IMR-90 (cell line): Measurements from ENCODE around the gene KICS2. TPM values are rescaled to one million over a fixed set of nuclear protein-coding genes. Genes with fewer than 3 reads are reported as not detected.

Experiments
- ATAC-seq: fragments of 200-7000 bp; cut with Tn5 transposase; 2 replicates; pipeline ENCODE4 v1.9.1; 2020; ENCODE audit warnings: low read depth, mild to moderate bottlenecking, moderate library complexity
- BruUV-seq: library from RNA; stranded (reverse); fragments of 400-500 nt; replicated peaks from 2 replicates; lab custom pipeline; 2021; lab: Mats Ljungman, UMichigan
- CTCF ChIA-PET: fragments of 300-600 bp; formaldehyde crosslinking; extraction: SDS; loops from one replicate; lab custom pipeline; 2021; ENCODE audit warnings: antibody characterized with exemption; lab: Yijun Ruan, JAX
- POLR2A ChIA-PET: fragments of 300-600 bp; sonication (Branson Sonifier 250); formaldehyde crosslinking; loops from one replicate; lab custom pipeline; 2022; ENCODE audit warnings: antibody characterized with exemption; ENCODE audit not compliant: unreplicated experiment; lab: Charles Lee
- DNase-seq: peaks from one replicate; pipeline ENCODE4 v3.0.0; 2013
- H2AFZ ChIP-seq: replicated peaks from 2 replicates; pipeline ENCODE3; 2013; ENCODE audit warnings: low read length, mild to moderate bottlenecking; ENCODE audit not compliant: poor library complexity
- H2AK5ac ChIP-seq: 2 replicates; pipeline ENCODE4 v1.6.1; 2013; ENCODE audit warnings: low read depth, low read length, inconsistent platforms
- H2AK9ac ChIP-seq: replicated peaks from 2 replicates; pipeline ENCODE3; 2013; ENCODE audit warnings: mild to moderate bottlenecking, low read depth, low read length, moderate library complexity; ENCODE audit not compliant: poor library complexity
- H2BK120ac ChIP-seq: 2 replicates; pipeline ENCODE4 v1.6.1; 2013; ENCODE audit warnings: low read depth, low read length, inconsistent platforms
- H2BK15ac ChIP-seq: 3 replicates; pipeline ENCODE4 v1.6.1; 2013; ENCODE audit warnings: low read depth, low read length, inconsistent platforms
- H2BK20ac ChIP-seq: 2 replicates; pipeline ENCODE4 v1.6.1; 2013; ENCODE audit warnings: low read depth, mild to moderate bottlenecking, inconsistent platforms, low read length, moderate library complexity
- H2BK5ac ChIP-seq: 2 replicates; pipeline ENCODE4 v1.6.1; 2013; ENCODE audit warnings: mild to moderate bottlenecking, low read depth, low read length, inconsistent platforms; ENCODE audit not compliant: poor library complexity, severe bottlenecking
- H3K14ac ChIP-seq: replicated peaks from 2 replicates; pipeline ENCODE4 v1.6.1; 2013; ENCODE audit warnings: low read depth, low read length, inconsistent platforms
- H3K18ac ChIP-seq: 2 replicates; pipeline ENCODE4 v1.6.1; 2013; ENCODE audit warnings: low read depth, low read length, control low read depth
- H3K23ac ChIP-seq: 2 replicates; pipeline ENCODE4 v1.6.1; 2013; ENCODE audit warnings: low read depth, low read length, inconsistent platforms
- H3K27ac ChIP-seq: 2 replicates; pipeline ENCODE4 v1.5.1; 2013; ENCODE audit warnings: mild to moderate bottlenecking, control low read depth, low read length; ENCODE audit not compliant: insufficient read depth
- H3K27me3 ChIP-seq: 2 replicates; pipeline ENCODE4 v1.6.1; 2013; ENCODE audit warnings: low read length; ENCODE audit not compliant: control insufficient read depth, insufficient read depth
- H3K36me3 ChIP-seq: 2 replicates; pipeline ENCODE4 v1.6.1; 2013; ENCODE audit warnings: low read length, mixed read lengths; ENCODE audit not compliant: control insufficient read depth, insufficient read depth
- H3K4ac ChIP-seq: 2 replicates; pipeline ENCODE4 v1.6.1; 2013; ENCODE audit warnings: low read depth, low read length, inconsistent platforms
- H3K4me1 ChIP-seq: 2 replicates; pipeline ENCODE4 v1.6.1; 2013; ENCODE audit warnings: low read length, mixed read lengths; ENCODE audit not compliant: control insufficient read depth, insufficient read depth
- H3K4me2 ChIP-seq: 2 replicates; pipeline ENCODE4 v1.6.1; 2013; ENCODE audit warnings: low read depth, mild to moderate bottlenecking, control low read depth, low read length, moderate library complexity
- H3K4me3 ChIP-seq: 2 replicates; pipeline ENCODE4 v1.5.1; 2013; ENCODE audit warnings: low read depth, mild to moderate bottlenecking, control low read depth, low read length, moderate library complexity; ENCODE audit not compliant: insufficient read depth
- H3K56ac ChIP-seq: 2 replicates; pipeline ENCODE4 v1.6.1; 2013; ENCODE audit warnings: low read length, inconsistent platforms; ENCODE audit not compliant: insufficient read depth; ENCODE audit errors: extremely low read depth
- H3K79me1 ChIP-seq, 2 experiments: 2 replicates each; pipeline ENCODE4 v1.6.1; 2013; ENCODE audit warnings: low read length in 2 of 2, inconsistent platforms in 1 of 2, low read depth in 1 of 2
- H3K9ac ChIP-seq: 2 replicates; pipeline ENCODE4 v1.6.1; 2013; ENCODE audit warnings: low read depth, low read length, control low read depth
- H3K9me1 ChIP-seq: 2 replicates; pipeline ENCODE4 v1.6.1; 2013; ENCODE audit warnings: low read length, inconsistent platforms; ENCODE audit not compliant: insufficient read depth
- H3K9me3 ChIP-seq: 2 replicates; pipeline ENCODE4 v1.6.1; 2013; ENCODE audit warnings: low read length; ENCODE audit not compliant: control insufficient read depth, insufficient read depth
- H4K20me1 ChIP-seq: 2 replicates; pipeline ENCODE4 v1.6.1; 2013; ENCODE audit warnings: low read length, inconsistent platforms; ENCODE audit not compliant: insufficient read depth
- H4K5ac ChIP-seq: 2 replicates; pipeline ENCODE4 v1.6.1; 2013; ENCODE audit warnings: mild to moderate bottlenecking, low read depth, low read length, control low read depth
- H4K8ac ChIP-seq, 2 experiments: 2 replicates each; pipeline ENCODE4 v1.6.1; 2013; ENCODE audit warnings: low read depth in 2 of 2, low read length in 2 of 2, control low read depth in 1 of 2, inconsistent platforms in 1 of 2
- H4K91ac ChIP-seq: 2 replicates; pipeline ENCODE4 v1.6.1; 2013; ENCODE audit warnings: low read depth, low read length, inconsistent platforms; ENCODE audit not compliant: insufficient read depth
- BHLHE40 ChIP-seq: fragments of 150-350 bp; IDR thresholded peaks from 2 replicates; pipeline ENCODE4 v1.6.1; 2016; ENCODE audit warnings: mild to moderate bottlenecking, low read depth, low read length
- CEBPB ChIP-seq: IDR thresholded peaks from 2 replicates; pipeline ENCODE4 v1.6.1; 2012; ENCODE audit warnings: low read depth, low read length, improper control_type of control experiment
- FOS ChIP-seq: fragments of 150-350 bp; IDR thresholded peaks from 2 replicates; pipeline ENCODE4 v1.6.1; 2016; ENCODE audit warnings: low read depth, low read length
- MAFK ChIP-seq: IDR thresholded peaks from 2 replicates; pipeline ENCODE4 v1.6.1; 2012; ENCODE audit warnings: low read depth, low read length, improper control_type of control experiment
- MAZ ChIP-seq: IDR thresholded peaks from 2 replicates; pipeline ENCODE4 v1.6.1; 2012; ENCODE audit warnings: low read depth, mild to moderate bottlenecking, low read length, improper control_type of control experiment, moderate library complexity, borderline replicate concordance
- MXI1 ChIP-seq: IDR thresholded peaks from 2 replicates; pipeline ENCODE4 v1.6.1; 2012; ENCODE audit warnings: low read depth, mild to moderate bottlenecking, low read length, moderate library complexity, borderline replicate concordance
- NFE2L2 ChIP-seq: fragments of 150-350 bp; IDR thresholded peaks from 2 replicates; pipeline ENCODE4 v1.6.1; 2016; ENCODE audit warnings: low read depth, mild to moderate bottlenecking, low read length
- POLR2A ChIP-seq: IDR thresholded peaks from 2 replicates; pipeline ENCODE4 v1.6.1; 2012; ENCODE audit warnings: mild to moderate bottlenecking, low read depth, low read length
- RAD21 ChIP-seq: IDR thresholded peaks from 2 replicates; pipeline ENCODE4 v1.6.1; 2012; ENCODE audit warnings: low read length, improper control_type of control experiment
- RCOR1 ChIP-seq: IDR thresholded peaks from 2 replicates; pipeline ENCODE4 v1.6.1; 2012; ENCODE audit warnings: mild to moderate bottlenecking, low read length, improper control_type of control experiment; ENCODE audit not compliant: insufficient replicate concordance
- WGBS, 2 experiments: methylation state at CpG; one replicate each; pipeline versions ENCODE4 v1.1.5 to v1.1.7; 2013; ENCODE audit warnings: missing lambda C conversion rate in 2 of 2; ENCODE audit not compliant: insufficient read length in 1 of 2; ENCODE audit errors: extremely low coverage in 2 of 2; 5-methylcytosine and 5-hydroxymethylcytosine counted together
- dilution Hi-C: fragments of 300-500 bp; cut with HindIII; formaldehyde crosslinking; loops from one replicate; pipeline ENCODE4 v1.14.3; 2018; ENCODE audit warnings: low sequenced_read_pairs; ENCODE audit not compliant: unreplicated experiment
- in situ Hi-C: fragments of 300-500 bp; cut with MboI; formaldehyde crosslinking; loops from 3 replicates; pipeline ENCODE4 v1.14.3; 2019; ENCODE audit warnings: low sequenced_read_pairs, inconsistent platforms, mixed read lengths
- intact Hi-C: fragments of 100-400 bp; cut with micrococcal nuclease; formaldehyde crosslinking; loops from 2 replicates; pipeline ENCODE4 v1.10.0; 2022
- polyA plus RNA-seq, 3 experiments: library from polyadenylated mRNA; depleted of rRNA; stranded (reverse); fragments of >200 nt; gene quantifications; 2 replicates each; pipeline ENCODE4 v1.2.3, GENCODE V29; 2012; ENCODE audit warnings: low replicate concordance in 1 of 3
- total RNA-seq: library from RNA; depleted of rRNA; stranded (reverse); fragments of >200 nt; gene quantifications from 2 replicates; pipeline ENCODE4 v1.2.3, GENCODE V29; 2012
- TF ChIP-seq, protein P1 (sequence below): fragments of 150-350 bp; IDR thresholded peaks from 2 replicates; pipeline ENCODE4 v1.6.1; 2016; ENCODE audit warnings: low read depth, mild to moderate bottlenecking, low read length, moderate library complexity, borderline replicate concordance
- TF ChIP-seq, protein P2 (sequence below): conservative IDR thresholded peaks from 2 replicates; pipeline ENCODE4 v1.5.1; 2012; ENCODE audit warnings: mild to moderate bottlenecking, low read depth, low read length, improper control_type of control experiment
- TF ChIP-seq, protein P3 (sequence below): fragments of 150-350 bp; IDR thresholded peaks from 2 replicates; pipeline ENCODE4 v1.6.1; 2017; ENCODE audit warnings: mild to moderate bottlenecking, antibody characterized with exemption, low read length, low read depth

Gene KICS2
- total and polyA plus RNA-seq, 2 of the 4 experiments (the other 2 are of a cell fraction), result 2.4 to 6.1 TPM

DNA sequence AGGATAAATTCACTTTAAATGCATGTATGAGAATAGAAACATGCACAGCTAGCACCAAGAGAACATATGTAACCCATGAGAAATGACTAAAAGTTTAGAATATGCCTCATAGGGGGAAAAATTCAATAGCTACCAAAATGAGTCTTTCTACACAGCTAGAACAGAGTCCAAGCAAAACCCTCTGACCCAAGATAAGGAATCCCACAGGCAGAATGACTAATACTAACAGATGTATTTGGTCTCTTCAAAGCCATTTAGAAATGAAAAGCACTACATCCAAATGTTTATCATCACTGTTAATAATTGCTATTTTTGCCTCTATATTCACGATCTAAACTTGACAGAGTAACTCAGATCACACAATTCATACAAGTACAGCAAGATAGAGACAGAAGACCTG is 44.0 kb downstream of the KICS2 start:
- dilution Hi-C loops, result no loop called here
- H4K20me1 ChIP-seq, result no peaks in the 10 kb centered on the region
- H4K8ac ChIP-seq, result peak overlapping the region; percentile 63 to 70
- no peaks in the 10 kb centered on the region for H3K9me3 ChIP-seq
- H3K27ac ChIP-seq, result no peak overlapping the region; the same call in 1 of the 2 replicates
- H3K9ac ChIP-seq, result no peak overlapping the region
- H2AFZ ChIP-seq, result no peak overlapping the region
- peak overlapping the region; percentile 97; the same call in 1 of the 2 replicates for H2BK20ac ChIP-seq
- H3K27me3 ChIP-seq, result no peaks in the 10 kb centered on the region
- H3K4me2 ChIP-seq, result peak overlapping the region; percentile 43; the same call in 1 of the 2 replicates
- peak overlapping the region; percentile 65 for H3K56ac ChIP-seq
- peaks cover 0 to 26% of the 10 kb centered on the region in 2 experiments; a peak in 2 of 4 replicates for H3K79me1 ChIP-seq
- peak overlapping the region; percentile 93; the same call in 1 of the 2 replicates for H3K4ac ChIP-seq
- peak overlapping the region; percentile 85; the same call in 1 of the 2 replicates for H3K23ac ChIP-seq
- H4K91ac ChIP-seq, result peak overlapping the region; percentile 61; the same call in 1 of the 2 replicates
- peak; percentile 39; the same call in 1 of the 2 replicates for TF ChIP-seq MAFK
- TF ChIP-seq MXI1, result no peak
- no peak for TF ChIP-seq POLR2A
- 0 out of 2 replicates have a peak, but pooled peaks have one; percentile 33 for TF ChIP-seq BHLHE40
- TF ChIP-seq, protein P1, sequence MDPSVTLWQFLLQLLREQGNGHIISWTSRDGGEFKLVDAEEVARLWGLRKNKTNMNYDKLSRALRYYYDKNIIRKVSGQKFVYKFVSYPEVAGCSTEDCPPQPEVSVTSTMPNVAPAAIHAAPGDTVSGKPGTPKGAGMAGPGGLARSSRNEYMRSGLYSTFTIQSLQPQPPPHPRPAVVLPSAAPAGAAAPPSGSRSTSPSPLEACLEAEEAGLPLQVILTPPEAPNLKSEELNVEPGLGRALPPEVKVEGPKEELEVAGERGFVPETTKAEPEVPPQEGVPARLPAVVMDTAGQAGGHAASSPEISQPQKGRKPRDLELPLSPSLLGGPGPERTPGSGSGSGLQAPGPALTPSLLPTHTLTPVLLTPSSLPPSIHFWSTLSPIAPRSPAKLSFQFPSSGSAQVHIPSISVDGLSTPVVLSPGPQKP, result no peak
- TF ChIP-seq CEBPB, result peak; percentile 45; the same call in 1 of the 2 replicates
- TF ChIP-seq MAZ, result no peak
- no peak for TF ChIP-seq RAD21
- peak; percentile 82 for TF ChIP-seq FOS
- TF ChIP-seq, protein P2, sequence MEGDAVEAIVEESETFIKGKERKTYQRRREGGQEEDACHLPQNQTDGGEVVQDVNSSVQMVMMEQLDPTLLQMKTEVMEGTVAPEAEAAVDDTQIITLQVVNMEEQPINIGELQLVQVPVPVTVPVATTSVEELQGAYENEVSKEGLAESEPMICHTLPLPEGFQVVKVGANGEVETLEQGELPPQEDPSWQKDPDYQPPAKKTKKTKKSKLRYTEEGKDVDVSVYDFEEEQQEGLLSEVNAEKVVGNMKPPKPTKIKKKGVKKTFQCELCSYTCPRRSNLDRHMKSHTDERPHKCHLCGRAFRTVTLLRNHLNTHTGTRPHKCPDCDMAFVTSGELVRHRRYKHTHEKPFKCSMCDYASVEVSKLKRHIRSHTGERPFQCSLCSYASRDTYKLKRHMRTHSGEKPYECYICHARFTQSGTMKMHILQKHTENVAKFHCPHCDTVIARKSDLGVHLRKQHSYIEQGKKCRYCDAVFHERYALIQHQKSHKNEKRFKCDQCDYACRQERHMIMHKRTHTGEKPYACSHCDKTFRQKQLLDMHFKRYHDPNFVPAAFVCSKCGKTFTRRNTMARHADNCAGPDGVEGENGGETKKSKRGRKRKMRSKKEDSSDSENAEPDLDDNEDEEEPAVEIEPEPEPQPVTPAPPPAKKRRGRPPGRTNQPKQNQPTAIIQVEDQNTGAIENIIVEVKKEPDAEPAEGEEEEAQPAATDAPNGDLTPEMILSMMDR, result no peak
- TF ChIP-seq RCOR1, result no peak
- no peak for TF ChIP-seq NFE2L2
- TF ChIP-seq, protein P3, sequence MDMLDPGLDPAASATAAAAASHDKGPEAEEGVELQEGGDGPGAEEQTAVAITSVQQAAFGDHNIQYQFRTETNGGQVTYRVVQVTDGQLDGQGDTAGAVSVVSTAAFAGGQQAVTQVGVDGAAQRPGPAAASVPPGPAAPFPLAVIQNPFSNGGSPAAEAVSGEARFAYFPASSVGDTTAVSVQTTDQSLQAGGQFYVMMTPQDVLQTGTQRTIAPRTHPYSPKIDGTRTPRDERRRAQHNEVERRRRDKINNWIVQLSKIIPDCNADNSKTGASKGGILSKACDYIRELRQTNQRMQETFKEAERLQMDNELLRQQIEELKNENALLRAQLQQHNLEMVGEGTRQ, result no peak
- H4K5ac ChIP-seq, result peak overlapping the region; percentile 21; the same call in 1 of the 2 replicates
- peak overlapping the region; percentile 98 for H2BK120ac ChIP-seq
- no CpG with 5 or more reads among the region's 1 CpG for WGBS, 2 experiments
- H3K4me1 ChIP-seq, result peaks cover 28% of the 10 kb centered on the region
- ChIA-PET POLR2A (interaction anchor here (0.5 kb wide), 1 partner anchor 332 kb away, joined by 3 read pairs; no protein-coding TSS in a partner anchor), CTCF (no interaction called here)
- H2AK5ac ChIP-seq, result no peak overlapping the region
- ATAC-seq, result peak; percentile 55
- H3K9me1 ChIP-seq, result peaks cover 8% of the 10 kb centered on the region
- H2BK5ac ChIP-seq, result peak overlapping the region; percentile 85
- peak overlapping the region; percentile 73; the same call in 1 of the 2 replicates for H3K18ac ChIP-seq
- intact Hi-C loops, result no loop called here
- DNase-seq, result peak; percentile 96
- H3K36me3 ChIP-seq, result no peaks in the 10 kb centered on the region
- peak overlapping the region; percentile 49; the same call in 1 of the 2 replicates for H3K14ac ChIP-seq
- peak overlapping the region; percentile 99; the same call in 2 of the 3 replicates for H2BK15ac ChIP-seq
- no TSS peak for BruUV-seq
- H2AK9ac ChIP-seq, result no peak overlapping the region
- in situ Hi-C loops, result no loop called here
- no peak overlapping the region for H3K4me3 ChIP-seq
